ENCODE results near the gene GTF3C6.
A peak's percentile ranks its signal among the peaks of the same experiment; 100 is the strongest.
"Not testable (repeated sequence)": the region's sequence is repeated elsewhere in the genome, so short reads cannot be mapped to it uniquely, and the experiment has no call there.

Gene GTF3C6

GRCh38 chr6:110951986-110952794, 6.3 kb upstream of the GTF3C6 start:
- Histone ChIP-seq H3K4me3 (ENCODE audit: low read length) (no peak overlapping the region), H3K9me3 (ENCODE audit: low read length) (no peaks in the 10 kb centered on the region)

GRCh38 chr6:110953633-110954303, 4.7 kb upstream of the GTF3C6 start:
- H3K4me1 ChIP-seq (ENCODE audit: insufficient read depth, low read length): peaks cover 10% of the 10 kb centered on the region

More at GRCh38 chr6:110951986-110952794, 6.3 kb upstream of the GTF3C6 start:
- H3K27me3 ChIP-seq (ENCODE audit: insufficient read depth, low read length): no peaks in the 10 kb centered on the region
- peak overlapping the region; percentile 57 for H2AFZ ChIP-seq (ENCODE audit: low read depth, low read length)
- no peaks in the 10 kb centered on the region for H3K36me3 ChIP-seq (ENCODE audit: insufficient read depth, low read length)
- peaks cover 7% of the 10 kb centered on the region for H3K4me1 ChIP-seq (ENCODE audit: insufficient read depth, low read length)

GRCh38 chr6:110960014-110960390, 1.5 kb downstream of the GTF3C6 start:
- Histone ChIP-seq H3K27me3 (ENCODE audit: insufficient read depth, low read length) (no peaks in the 10 kb centered on the region), H3K36me3 (ENCODE audit: insufficient read depth, low read length) (peaks cover 40% of the 10 kb centered on the region), H3K4me1 (ENCODE audit: insufficient read depth, low read length) (peaks cover 3% of the 10 kb centered on the region), H3K9me3 (ENCODE audit: low read length) (no peaks in the 10 kb centered on the region), H3K4me3 (ENCODE audit: low read length) (no peak overlapping the region), H2AFZ (ENCODE audit: low read depth, low read length) (no peak overlapping the region)

More at GRCh38 chr6:110953633-110954303, 4.7 kb upstream of the GTF3C6 start:
- Histone ChIP-seq H3K4me3 (ENCODE audit: low read length) (no peak overlapping the region), H3K9me3 (ENCODE audit: low read length) (no peaks in the 10 kb centered on the region), H3K36me3 (ENCODE audit: insufficient read depth, low read length) (no peaks in the 10 kb centered on the region), H3K27me3 (ENCODE audit: insufficient read depth, low read length) (no peaks in the 10 kb centered on the region), H2AFZ (ENCODE audit: low read depth, low read length) (no peak overlapping the region)

- not testable (repeated sequence) for H3K4me3 ChIP-seq (ENCODE audit: low read length); H3K9me3 ChIP-seq (ENCODE audit: low read length); H3K4me1 ChIP-seq (ENCODE audit: insufficient read depth, low read length); H2AFZ ChIP-seq (ENCODE audit: low read depth, low read length); H3K27me3 ChIP-seq (ENCODE audit: insufficient read depth, low read length)
- H3K36me3 ChIP-seq (ENCODE audit: insufficient read depth, low read length): peaks cover 63% of the 10 kb centered on the region
Observed at GRCh38 chr6:110962636-110963035, 4.1 kb downstream of the GTF3C6 start.

GRCh38 chr6:110965629-110966229, 7.2 kb downstream of the GTF3C6 start:
- H3K9me3 ChIP-seq (ENCODE audit: low read length): no peaks in the 10 kb centered on the region
- peaks cover 64% of the 10 kb centered on the region for H3K36me3 ChIP-seq (ENCODE audit: insufficient read depth, low read length)
- no peak overlapping the region for H3K4me3 ChIP-seq (ENCODE audit: low read length)
- no peaks in the 10 kb centered on the region for H3K4me1 ChIP-seq (ENCODE audit: insufficient read depth, low read length)
- H2AFZ ChIP-seq (ENCODE audit: low read depth, low read length): no peak overlapping the region
- no peaks in the 10 kb centered on the region for H3K27me3 ChIP-seq (ENCODE audit: insufficient read depth, low read length)

GRCh38 chr6:110968661-110969060, 10.2 kb downstream of the GTF3C6 start:
- H3K9me3 ChIP-seq (ENCODE audit: low read length); H3K27me3 ChIP-seq (ENCODE audit: insufficient read depth, low read length); H3K4me1 ChIP-seq (ENCODE audit: insufficient read depth, low read length); H3K4me3 ChIP-seq (ENCODE audit: low read length); H2AFZ ChIP-seq (ENCODE audit: low read depth, low read length): not testable (repeated sequence)
- peaks cover 41% of the 10 kb centered on the region for H3K36me3 ChIP-seq (ENCODE audit: insufficient read depth, low read length)

- Histone ChIP-seq H3K9me3 (ENCODE audit: low read length) (no peaks in the 10 kb centered on the region), H3K4me1 (ENCODE audit: insufficient read depth, low read length) (no peaks in the 10 kb centered on the region), H2AFZ (ENCODE audit: low read depth, low read length) (no peak overlapping the region), H3K4me3 (ENCODE audit: low read length) (no peak overlapping the region), H3K27me3 (ENCODE audit: insufficient read depth, low read length) (no peaks in the 10 kb centered on the region), H3K36me3 (ENCODE audit: insufficient read depth, low read length) (peaks cover 21% of the 10 kb centered on the region)
Observed at GRCh38 chr6:110971468-110971867, 13.0 kb downstream of the GTF3C6 start.

- Histone ChIP-seq H3K4me1 (ENCODE audit: insufficient read depth, low read length) (peaks cover 4% of the 10 kb centered on the region), H3K27me3 (ENCODE audit: insufficient read depth, low read length) (no peaks in the 10 kb centered on the region), H3K9me3 (ENCODE audit: low read length) (peaks cover 3% of the 10 kb centered on the region), H3K36me3 (ENCODE audit: insufficient read depth, low read length) (no peaks in the 10 kb centered on the region), H3K4me3 (ENCODE audit: low read length) (no peak overlapping the region), H2AFZ (ENCODE audit: low read depth, low read length) (no peak overlapping the region)
Observed at GRCh38 chr6:110976575-110976974, 18.1 kb downstream of the GTF3C6 start.

GRCh38 chr6:110979565-110980101, 21.1 kb downstream of the GTF3C6 start:
- peaks cover 11% of the 10 kb centered on the region for H3K4me1 ChIP-seq (ENCODE audit: insufficient read depth, low read length)
- peaks cover 3% of the 10 kb centered on the region for H3K9me3 ChIP-seq (ENCODE audit: low read length)
- no peak overlapping the region for H2AFZ ChIP-seq (ENCODE audit: low read depth, low read length)
- H3K27me3 ChIP-seq (ENCODE audit: insufficient read depth, low read length): no peaks in the 10 kb centered on the region
- no peak overlapping the region for H3K4me3 ChIP-seq (ENCODE audit: low read length)
- no peaks in the 10 kb centered on the region for H3K36me3 ChIP-seq (ENCODE audit: insufficient read depth, low read length)

GRCh38 chr6:110980227-110980626, 21.7 kb downstream of the GTF3C6 start:
- H3K9me3 ChIP-seq (ENCODE audit: low read length): peaks cover 3% of the 10 kb centered on the region
- H3K4me1 ChIP-seq (ENCODE audit: insufficient read depth, low read length): peaks cover 11% of the 10 kb centered on the region
- peaks cover 4% of the 10 kb centered on the region for H3K36me3 ChIP-seq (ENCODE audit: insufficient read depth, low read length)
- H3K27me3 ChIP-seq (ENCODE audit: insufficient read depth, low read length): no peaks in the 10 kb centered on the region
- H3K4me3 ChIP-seq (ENCODE audit: low read length): no peak overlapping the region
- no peak overlapping the region for H2AFZ ChIP-seq (ENCODE audit: low read depth, low read length)

GRCh38 chr6:110980648-110981047, 22.1 kb downstream of the GTF3C6 start:
- peaks cover 3% of the 10 kb centered on the region for H3K9me3 ChIP-seq (ENCODE audit: low read length)
- peaks cover 11% of the 10 kb centered on the region for H3K4me1 ChIP-seq (ENCODE audit: insufficient read depth, low read length)
- H3K4me3 ChIP-seq (ENCODE audit: low read length): peak overlapping the region; percentile 90
- no peaks in the 10 kb centered on the region for H3K27me3 ChIP-seq (ENCODE audit: insufficient read depth, low read length)
- H2AFZ ChIP-seq (ENCODE audit: low read depth, low read length): no peak overlapping the region
- peaks cover 8% of the 10 kb centered on the region for H3K36me3 ChIP-seq (ENCODE audit: insufficient read depth, low read length)

GRCh38 chr6:110981202-110981600, 22.7 kb downstream of the GTF3C6 start:
- peaks cover 13% of the 10 kb centered on the region for H3K36me3 ChIP-seq (ENCODE audit: insufficient read depth, low read length)
- H2AFZ ChIP-seq (ENCODE audit: low read depth, low read length): peak overlapping the region; percentile 62
- peak overlapping the region; percentile 90 for H3K4me3 ChIP-seq (ENCODE audit: low read length)
- H3K4me1 ChIP-seq (ENCODE audit: insufficient read depth, low read length): peaks cover 11% of the 10 kb centered on the region
- no peaks in the 10 kb centered on the region for H3K27me3 ChIP-seq (ENCODE audit: insufficient read depth, low read length)
- peaks cover 3% of the 10 kb centered on the region for H3K9me3 ChIP-seq (ENCODE audit: low read length)

Data from neuron (in vitro differentiated cells).